GM23248 (cell line): Measurements from ENCODE around the gene SPTB. TPM values are rescaled to one million over a fixed set of nuclear protein-coding genes. Genes with fewer than 3 reads are reported as not detected.

Experiments used
- DNase-seq: peaks from one replicate; pipeline ENCODE4 v3.0.0-alpha.2; 2015
- H2AFZ ChIP-seq: fragments of 200-600 bp; sonication (generic); 2 replicates; pipeline ENCODE4 v1.6.1; 2016; ENCODE audit warnings: antibody characterized with exemption
- H3F3A ChIP-seq: fragments of 200-600 bp; sonication (generic); 2 replicates; pipeline ENCODE4 v1.6.1; 2016; ENCODE audit warnings: mild to moderate bottlenecking, antibody characterized with exemption, mixed run types; ENCODE audit not compliant: insufficient read depth
- H3K27ac ChIP-seq: fragments of 200-600 bp; sonication (generic); 2 replicates; pipeline ENCODE4 v1.5.1; 2016; ENCODE audit warnings: mild to moderate bottlenecking
- H3K27me3 ChIP-seq: fragments of 200-600 bp; sonication (generic); replicated peaks from 2 replicates; pipeline ENCODE4 v1.6.1; 2016; ENCODE audit warnings: mild to moderate bottlenecking; ENCODE audit not compliant: insufficient read depth
- H3K36me3 ChIP-seq: fragments of 200-600 bp; sonication (generic); 2 replicates; pipeline ENCODE4 v1.6.1; 2016; ENCODE audit warnings: low read depth, mild to moderate bottlenecking
- H3K4me1 ChIP-seq: fragments of 200-600 bp; sonication (generic); 2 replicates; pipeline ENCODE4 v1.6.1; 2016; ENCODE audit warnings: mild to moderate bottlenecking; ENCODE audit not compliant: insufficient read depth
- H3K4me2 ChIP-seq: fragments of 200-600 bp; sonication (generic); one replicate; pipeline ENCODE4 v1.6.1; 2016; ENCODE audit warnings: mild to moderate bottlenecking; ENCODE audit not compliant: unreplicated experiment
- H3K4me3 ChIP-seq: fragments of 200-600 bp; sonication (generic); 2 replicates; pipeline ENCODE4 v1.5.1; 2016; ENCODE audit warnings: mild to moderate bottlenecking
- H3K79me2 ChIP-seq: fragments of 200-600 bp; sonication (generic); 2 replicates; pipeline ENCODE4 v1.6.1; 2016; ENCODE audit warnings: mild to moderate bottlenecking; ENCODE audit not compliant: insufficient read depth
- H3K9ac ChIP-seq: fragments of 200-600 bp; sonication (generic); 2 replicates; pipeline ENCODE4 v1.6.1; 2016; ENCODE audit warnings: mild to moderate bottlenecking
- H3K9me2 ChIP-seq: fragments of 200-600 bp; sonication (generic); 2 replicates; pipeline ENCODE4 v1.6.1; 2016; ENCODE audit warnings: mixed run types, mild to moderate bottlenecking, moderate library complexity; ENCODE audit not compliant: insufficient read depth
- H3K9me3 ChIP-seq: fragments of 200-600 bp; sonication (generic); one replicate; pipeline ENCODE4 v1.6.1; 2017; ENCODE audit warnings: low read depth
- H4K20me1 ChIP-seq: fragments of 200-600 bp; sonication (generic); 2 replicates; pipeline ENCODE4 v1.6.0; 2016; ENCODE audit not compliant: insufficient read depth
- EZH2 ChIP-seq: fragments of 200-600 bp; sonication (generic); IDR thresholded peaks from 2 replicates; pipeline ENCODE4 v1.6.1; 2018; ENCODE audit warnings: antibody characterized with exemption, mild to moderate bottlenecking; ENCODE audit not compliant: insufficient read depth, poor library complexity, severe bottlenecking
- EZH2phosphoT487 ChIP-seq: fragments of 200-600 bp; sonication (generic); IDR thresholded peaks from 2 replicates; pipeline ENCODE4 v1.6.1; 2018; ENCODE audit warnings: antibody characterized with exemption, moderate library complexity, mild to moderate bottlenecking, low read depth; ENCODE audit not compliant: insufficient read depth
- WGBS, 2 experiments: methylation state at CpG; one replicate each; pipeline ENCODE4 v1.1.6; 2015 to 2017; ENCODE audit warnings: low lambda C conversion rate in 2 of 2, low coverage in 1 of 2; ENCODE audit errors: missing lambda C conversion rate in 2 of 2; 5-methylcytosine and 5-hydroxymethylcytosine counted together
- in situ Hi-C: fragments of 300-500 bp; cut with MboI; formaldehyde crosslinking; loops from 2 replicates; pipeline ENCODE4 v1.15.0; 2020
- polyA plus RNA-seq: library from polyadenylated mRNA; unstranded; fragments of >200 nt; fragmentation: Nextera tagmentation; extraction: Ambion mirVana; gene quantifications from 2 replicates; pipeline ENCODE4 v1.2.1, GENCODE V29; 2016
- total RNA-seq: library from RNA; depleted of rRNA; stranded (reverse); fragments of >200 nt; shearing (Covaris generic); gene quantifications from 2 replicates; pipeline ENCODE4 v1.2.3, GENCODE V29; 2014

Gene SPTB
- total and polyA plus RNA-seq, 2 experiments from 2014 or later, result 0.06 to 0.11 TPM

DNA sequence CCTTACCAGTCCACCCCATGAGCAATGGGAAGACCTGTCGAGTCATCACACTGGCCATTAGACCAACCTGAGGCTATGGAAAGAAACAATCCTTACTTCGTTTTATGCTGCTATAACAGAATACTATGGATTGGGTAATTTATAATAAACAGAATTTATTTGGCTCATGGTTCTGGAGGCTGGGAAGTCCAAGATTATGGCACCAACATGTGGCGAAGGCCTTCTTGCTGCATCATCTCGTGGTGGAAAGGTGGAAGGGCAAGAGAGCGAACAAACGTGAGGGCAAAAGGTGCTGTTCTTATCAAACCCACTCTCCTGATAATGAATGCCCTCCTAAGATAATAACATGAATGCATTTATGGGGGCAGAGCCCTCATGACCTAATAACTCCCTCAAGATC is 9.6 kb upstream of the SPTB start:
- Histone ChIP-seq H3F3A (no peaks in the 10 kb centered on the region), H3K27me3 (peaks cover 53% of the 10 kb centered on the region), H3K4me3 (no peak overlapping the region), H3K27ac (no peak overlapping the region), H3K4me1 (no peaks in the 10 kb centered on the region), H3K9ac (no peak overlapping the region), H3K79me2 (no peaks in the 10 kb centered on the region), H4K20me1 (no peaks in the 10 kb centered on the region), H3K9me2 (no peaks in the 10 kb centered on the region), H3K9me3 (no peaks in the 10 kb centered on the region), H3K4me2 (no peak overlapping the region), H3K36me3 (no peaks in the 10 kb centered on the region), H2AFZ (no peak overlapping the region)
- TF ChIP-seq EZH2phosphoT487 (no peak), EZH2 (no peak)
- DNase-seq, result no peak
- in situ Hi-C loops, result loop anchor here (10.0 kb wide), 1 partner anchor 215 kb away; no protein-coding TSS in a partner anchor
- 77 to 78% methylated on average over 6 of the region's 6 CpGs for whole genome bisulfite sequencing, 2 experiments

DNA sequence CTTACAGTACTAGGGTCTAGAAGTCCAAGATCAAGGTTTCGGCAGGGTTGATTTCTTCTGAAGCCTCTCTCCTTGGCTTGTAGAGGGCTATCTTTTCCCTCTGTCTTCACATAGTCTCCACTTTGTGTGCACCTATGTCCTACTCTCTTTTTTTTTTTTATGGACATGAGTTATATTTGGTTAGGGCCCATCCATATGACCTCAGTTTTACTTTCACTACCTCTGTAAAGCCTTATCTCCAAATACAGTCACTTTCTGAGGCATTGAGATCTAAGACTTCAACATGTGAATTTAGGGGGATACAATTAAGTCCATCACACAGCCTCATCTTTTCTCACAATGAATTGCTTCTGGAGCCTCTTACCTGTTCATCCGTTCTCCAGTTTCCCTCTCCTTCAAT is 5.9 kb upstream of the SPTB start:
- 83 to 89% methylated on average over 2 of the region's 2 CpGs for WGBS, 2 experiments
- Histone ChIP-seq H3K4me3 (no peak overlapping the region), H3K27ac (no peak overlapping the region), H3K27me3 (peaks cover 75% of the 10 kb centered on the region), H3K9me2 (no peaks in the 10 kb centered on the region), H3K9me3 (no peaks in the 10 kb centered on the region), H4K20me1 (no peaks in the 10 kb centered on the region), H2AFZ (no peak overlapping the region), H3K4me1 (no peaks in the 10 kb centered on the region), H3F3A (no peaks in the 10 kb centered on the region), H3K4me2 (no peak overlapping the region), H3K79me2 (no peaks in the 10 kb centered on the region), H3K36me3 (no peaks in the 10 kb centered on the region), H3K9ac (no peak overlapping the region)
- in situ Hi-C loops, result loop anchor here (10.0 kb wide), 1 partner anchor 211 kb away; no protein-coding TSS in a partner anchor
- no peak for DNase-seq
- no peak for TF ChIP-seq EZH2

GRCh38 chr14:64880221-64881121 is 764 bp upstream of the SPTB start:
- H3K27me3 ChIP-seq, result peaks cover 93% of the 10 kb centered on the region
- TF ChIP-seq EZH2phosphoT487 (no peak), EZH2 (peak; percentile 48)
- H3K4me1 ChIP-seq, result no peaks in the 10 kb centered on the region
- DNase-seq, result peak; percentile 6
- H4K20me1 ChIP-seq, result no peaks in the 10 kb centered on the region
- no peaks in the 10 kb centered on the region for H3K36me3 ChIP-seq
- H3K9ac ChIP-seq, result no peak overlapping the region
- H3K4me3 ChIP-seq, result peak overlapping the region; percentile 33
- no peaks in the 10 kb centered on the region for H3K9me2 ChIP-seq
- H3K4me2 ChIP-seq, result no peak overlapping the region
- H3K79me2 ChIP-seq, result no peaks in the 10 kb centered on the region
- no peaks in the 10 kb centered on the region for H3F3A ChIP-seq
- H3K9me3 ChIP-seq, result no peaks in the 10 kb centered on the region
- H2AFZ ChIP-seq, result no peak overlapping the region
- H3K27ac ChIP-seq, result no peak overlapping the region
- in situ Hi-C loops, result loop anchor here (10.0 kb wide), 1 partner anchor 206 kb away; no protein-coding TSS in a partner anchor
- 7 to 14% methylated on average over 33 to 49 of the region's 49 CpGs for WGBS, 2 experiments

- no peaks in the 10 kb centered on the region for H3K4me1 ChIP-seq
- no peak overlapping the region for H3K27ac ChIP-seq
- no peaks in the 10 kb centered on the region for H3K79me2 ChIP-seq
- peak overlapping the region; percentile 33 for H3K4me3 ChIP-seq
- peaks cover 95% of the 10 kb centered on the region for H3K27me3 ChIP-seq
- no peaks in the 10 kb centered on the region for H3K9me2 ChIP-seq
- no peaks in the 10 kb centered on the region for H3F3A ChIP-seq
- in situ Hi-C loops, result no loop called here
- TF ChIP-seq EZH2phosphoT487 (0 out of 2 replicates have a peak, but pooled peaks have one; percentile 14), EZH2 (no peak)
- no peak overlapping the region for H3K9ac ChIP-seq
- no peaks in the 10 kb centered on the region for H3K36me3 ChIP-seq
- H4K20me1 ChIP-seq, result no peaks in the 10 kb centered on the region
- WGBS, 2 experiments, result 8 to 14% methylated on average over 21 to 42 of the region's 43 CpGs
- H3K9me3 ChIP-seq, result no peaks in the 10 kb centered on the region
- no peak overlapping the region for H2AFZ ChIP-seq
- peak; percentile 5 for DNase-seq
- no peak overlapping the region for H3K4me2 ChIP-seq
Observed at GRCh38 chr14:64878837-64879634, 671 bp downstream of the SPTB start.
